Neural cell (in vitro differentiated cells): Measurements from ENCODE around the gene OLFML3. TPM values are rescaled to one million over a fixed set of nuclear protein-coding genes. Genes with fewer than 3 reads are reported as not detected.
"Not testable (repeated sequence)": the region's sequence is repeated elsewhere in the genome, so short reads cannot be mapped to it uniquely, and the experiment has no call there.

Experiments used
- H2AFZ ChIP-seq: fragments of 200-600, 300-800 bp; sonication (generic), shearing (Covaris generic); 2 replicates; pipeline ENCODE4 v1.6.0; 2014; ENCODE audit warnings: low read depth, mild to moderate bottlenecking, antibody characterized with exemption, low read length, moderate library complexity
- H3F3A ChIP-seq: fragments of 200-600 bp; shearing (Covaris generic); 2 replicates; pipeline ENCODE4 v1.6.1; 2016; ENCODE audit warnings: mild to moderate bottlenecking, moderate library complexity, mixed read lengths, antibody characterized with exemption, low read length; ENCODE audit not compliant: insufficient read depth, poor library complexity, severe bottlenecking
- H3K27ac ChIP-seq: fragments of 200-600, 300-800 bp; sonication (generic), shearing (Covaris generic); 2 replicates; pipeline ENCODE4 v1.5.1; 2014; ENCODE audit warnings: mild to moderate bottlenecking, low read length, moderate library complexity
- H3K27me3 ChIP-seq: fragments of 300-800, 200-600 bp; sonication (generic), shearing (Covaris generic); 2 replicates; pipeline ENCODE4 v1.6.0; 2014; ENCODE audit warnings: mild to moderate bottlenecking, low read depth, low read length, moderate library complexity; ENCODE audit not compliant: insufficient read depth
- H3K36me3 ChIP-seq: fragments of 300-800, 200-600 bp; sonication (generic), shearing (Covaris generic); 2 replicates; pipeline ENCODE4 v1.5.1; 2014; ENCODE audit warnings: mild to moderate bottlenecking, antibody characterized with exemption, low read length, moderate library complexity; ENCODE audit not compliant: insufficient read depth
- H3K4me2 ChIP-seq: fragments of 300-800, 200-600 bp; sonication (generic), shearing (Covaris generic); 2 replicates; pipeline ENCODE4 v1.6.0; 2014; ENCODE audit warnings: mild to moderate bottlenecking, low read length
- H3K4me3 ChIP-seq: fragments of 300-800, 200-600 bp; sonication (generic), shearing (Covaris generic); 2 replicates; pipeline ENCODE4 v1.5.1; 2014; ENCODE audit warnings: mild to moderate bottlenecking, low read length, moderate library complexity
- H3K79me2 ChIP-seq: fragments of 200-600 bp; shearing (Covaris generic); replicated peaks from 2 replicates; pipeline ENCODE4 v1.6.0; 2014; ENCODE audit warnings: mild to moderate bottlenecking, low read length, moderate library complexity; ENCODE audit not compliant: insufficient read depth
- H3K9ac ChIP-seq: fragments of 300-800, 200-600 bp; sonication (generic), shearing (Covaris generic); 2 replicates; pipeline ENCODE4 v1.6.1; 2016; ENCODE audit warnings: mild to moderate bottlenecking, low read length, mixed read lengths
- H3K9me2 ChIP-seq: fragments of 200-600 bp; shearing (Covaris generic); 2 replicates; pipeline ENCODE4 v1.6.1; 2016; ENCODE audit warnings: mild to moderate bottlenecking, low read length, mixed read lengths; ENCODE audit not compliant: insufficient read depth
- H3K9me3 ChIP-seq: fragments of 200-600, 300-800 bp; sonication (generic), shearing (Covaris generic); 2 replicates; pipeline ENCODE4 v1.6.1; 2016; ENCODE audit warnings: mild to moderate bottlenecking, mixed run types, low read length, moderate library complexity, mixed read lengths
- H4K20me1 ChIP-seq: fragments of 200-600 bp; shearing (Covaris generic); 2 replicates; pipeline ENCODE4 v1.6.1; 2016; ENCODE audit warnings: mild to moderate bottlenecking, mixed run types; ENCODE audit not compliant: insufficient read depth
- CTCF ChIP-seq: fragments of 450-650 bp; IDR thresholded peaks from 2 replicates; pipeline ENCODE4 v1.5.1; 2014; ENCODE audit warnings: antibody characterized with exemption, mild to moderate bottlenecking, moderate library complexity; ENCODE audit not compliant: poor library complexity, severe bottlenecking
- EP300 ChIP-seq: fragments of 450-650 bp; conservative IDR thresholded peaks from 2 replicates; pipeline ENCODE4 v1.6.1; 2014; ENCODE audit warnings: antibody characterized with exemption, mild to moderate bottlenecking, moderate library complexity; ENCODE audit not compliant: poor library complexity, severe bottlenecking
- EZH2 ChIP-seq: fragments of 200-600, 300-800 bp; shearing (Covaris generic), sonication (generic); IDR thresholded peaks from 2 replicates; pipeline ENCODE4 v1.6.1; 2014; ENCODE audit warnings: antibody characterized with exemption, low read length, borderline replicate concordance, mild to moderate bottlenecking; ENCODE audit not compliant: insufficient read depth, poor library complexity, severe bottlenecking
- MXI1 ChIP-seq: fragments of 450-650 bp; conservative IDR thresholded peaks from 2 replicates; pipeline ENCODE4 v1.6.1; 2014; ENCODE audit warnings: antibody characterized with exemption, mild to moderate bottlenecking; ENCODE audit not compliant: poor library complexity, severe bottlenecking
- POLR2AphosphoS5 ChIP-seq: IDR thresholded peaks from 2 replicates; pipeline ENCODE4 v1.6.1; 2012
- RAD21 ChIP-seq: fragments of 450-650 bp; conservative IDR thresholded peaks from 2 replicates; pipeline ENCODE4 v1.6.1; 2014; ENCODE audit warnings: antibody characterized with exemption, mild to moderate bottlenecking, moderate library complexity
- REST ChIP-seq: IDR thresholded peaks from 2 replicates; pipeline ENCODE4 v1.6.1; 2012; ENCODE audit warnings: borderline replicate concordance
- SMC3 ChIP-seq: fragments of 450-650 bp; conservative IDR thresholded peaks from 2 replicates; pipeline ENCODE4 v1.6.1; 2014; ENCODE audit warnings: antibody characterized with exemption, mild to moderate bottlenecking, moderate library complexity; ENCODE audit not compliant: poor library complexity
- TAF1 ChIP-seq: IDR thresholded peaks from 2 replicates; pipeline ENCODE4 v1.6.1; 2012; ENCODE audit warnings: low read depth
- polyA plus RNA-seq: library from polyadenylated mRNA; depleted of rRNA; stranded (reverse); fragments of >200 nt; gene quantifications from 2 replicates; pipeline ENCODE4 v1.2.3, GENCODE V29; 2014

The OLFML3 gene
- polyA plus RNA-seq, 1 donor from 2014 or later: not detected

GRCh38 chr1:114003431-114003830, 24.2 kb downstream of the OLFML3 start:
- Histone ChIP-seq H3K27me3 (no peaks in the 10 kb centered on the region), H3F3A (no peaks in the 10 kb centered on the region), H3K9me2 (no peaks in the 10 kb centered on the region), H3K36me3 (no peaks in the 10 kb centered on the region), H2AFZ (no peak overlapping the region), H3K4me2 (no peak overlapping the region), H3K27ac (no peak overlapping the region), H3K9ac (no peak overlapping the region), H3K4me3 (no peak overlapping the region), H3K9me3 (no peaks in the 10 kb centered on the region), H3K79me2 (no peaks in the 10 kb centered on the region), H4K20me1 (no peaks in the 10 kb centered on the region)
- TF ChIP-seq REST (no peak), MXI1 (no peak), EP300 (no peak)

- H3K4me2 ChIP-seq, H3K79me2 ChIP-seq, H3K27ac ChIP-seq, H3K9me3 ChIP-seq, H3K36me3 ChIP-seq, H2AFZ ChIP-seq, H3K9ac ChIP-seq, H3K4me3 ChIP-seq, H3K9me2 ChIP-seq, H3K27me3 ChIP-seq, H3F3A ChIP-seq, H4K20me1 ChIP-seq: not testable (repeated sequence)
Measured at GRCh38 chr1:114006825-114007224, 27.6 kb downstream of the OLFML3 start.

GRCh38 chr1:114008480-114008941, 29.2 kb downstream of the OLFML3 start:
- Histone ChIP-seq H3K9me3 (no peaks in the 10 kb centered on the region), H3K27me3 (no peaks in the 10 kb centered on the region), H3K79me2 (no peaks in the 10 kb centered on the region), H4K20me1 (no peaks in the 10 kb centered on the region), H3K9ac (no peak overlapping the region), H2AFZ (no peak overlapping the region), H3K27ac (no peak overlapping the region), H3K9me2 (no peaks in the 10 kb centered on the region), H3K36me3 (no peaks in the 10 kb centered on the region), H3F3A (no peaks in the 10 kb centered on the region), H3K4me3 (no peak overlapping the region), H3K4me2 (no peak overlapping the region)
- TF ChIP-seq TAF1 (no peak), EZH2 (no peak), RAD21 (no peak), POLR2AphosphoS5 (no peak), CTCF (no peak), MXI1 (no peak), REST (no peak), SMC3 (no peak), EP300 (no peak)
